ENCODE measurements around the gene TXNRD2. TPM values are rescaled to one million over a fixed set of nuclear protein-coding genes. Genes with fewer than 3 reads are reported as not detected.

The TXNRD2 gene
- total RNA-seq, 2 experiments from 2014 or later: 22.9 to 23.6 TPM

GRCh38 chr22:19905347-19906276 lies 36.0 kb downstream of the TXNRD2 start:
- Mint-ChIP-seq H3K4me3 (no peak overlapping the region), H3K27ac (no peak overlapping the region), H3K27me3 (ENCODE audit: low read depth) (no peaks in the 10 kb centered on the region), H3K4me1 (ENCODE audit: low read depth) (peaks cover 2% of the 10 kb centered on the region), H3K9me3 (no peaks in the 10 kb centered on the region), H3K36me3 (ENCODE audit: low read depth) (no peaks in the 10 kb centered on the region)
- no peak for DNase-seq
- intact Hi-C loops (cut with micrococcal nuclease): no loop called here
- CTCF ChIA-PET: interaction anchor here (0.6 to 1.3 kb wide), 8 partner anchors 9 to 308 kb away, joined by 3 to 7 read pairs (median 4); no protein-coding TSS in a partner anchor

DNA sequence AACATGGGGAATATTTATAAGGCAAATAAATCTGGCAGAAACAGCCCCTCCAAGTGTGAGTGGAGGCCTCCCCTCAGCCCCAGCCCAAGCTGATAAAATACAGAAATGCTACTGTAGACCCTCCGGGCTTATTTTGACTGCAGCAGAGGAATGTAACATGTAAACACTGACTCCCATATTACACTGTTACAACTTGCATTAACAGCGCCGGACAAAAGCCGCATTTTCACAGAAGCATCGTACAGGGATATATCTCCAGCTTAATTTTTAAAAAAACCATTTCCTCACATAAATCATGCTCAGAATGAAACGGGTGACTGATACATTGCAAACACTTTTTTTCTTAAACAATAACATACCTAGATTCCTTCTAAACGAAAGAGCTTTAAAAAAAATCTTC lies 36.7 kb downstream of the TXNRD2 start:
- Mint-ChIP-seq H3K36me3 (ENCODE audit: low read depth) (no peaks in the 10 kb centered on the region), H3K4me1 (ENCODE audit: low read depth) (peaks cover 2% of the 10 kb centered on the region), H3K4me3 (no peak overlapping the region), H3K9me3 (no peaks in the 10 kb centered on the region), H3K27me3 (ENCODE audit: low read depth) (no peaks in the 10 kb centered on the region), H3K27ac (no peak overlapping the region)
- intact Hi-C loops (cut with micrococcal nuclease): no loop called here
- CTCF ChIA-PET: interaction anchor here (0.7 to 1.0 kb wide), 4 partner anchors 8 to 174 kb away, joined by 3 to 5 read pairs (median 4); no protein-coding TSS in a partner anchor
- no peak for DNase-seq

DNA sequence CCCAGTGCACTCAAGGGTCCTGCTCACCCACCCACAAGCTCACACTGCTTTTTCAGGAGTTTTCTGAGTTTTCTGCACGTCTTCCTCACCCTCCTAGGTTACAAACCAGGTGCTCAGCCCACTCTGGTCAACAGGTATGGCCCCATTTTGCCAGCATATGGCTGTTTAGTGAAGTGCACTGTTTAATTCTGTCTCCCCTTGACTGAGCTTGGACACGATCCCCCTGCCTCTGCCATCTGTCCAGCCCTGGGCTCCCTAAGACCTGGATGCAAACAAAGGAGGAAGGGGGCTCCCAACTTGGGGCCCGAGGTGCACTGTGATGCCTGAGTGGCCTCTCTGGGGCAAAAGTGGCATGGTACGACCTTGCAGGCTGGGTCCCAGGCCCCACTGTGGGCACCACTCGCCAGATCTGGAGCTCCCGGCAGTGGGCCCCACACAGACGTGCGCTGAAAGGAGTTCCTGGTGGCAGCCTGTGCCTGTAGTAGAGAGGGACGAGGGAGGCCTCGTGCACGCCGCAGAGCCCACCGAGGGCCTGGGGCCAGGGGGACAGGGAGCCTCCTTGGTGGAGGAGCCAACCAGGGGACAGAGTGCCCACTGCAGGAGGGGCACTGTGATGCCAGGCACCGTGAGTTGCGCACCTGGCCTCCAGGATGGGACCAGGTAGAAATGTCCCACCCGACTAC lies 37.3 kb downstream of the TXNRD2 start:
- intact Hi-C loops (cut with micrococcal nuclease): no loop called here
- H3K27ac Mint-ChIP-seq: no peak overlapping the region
- no peaks in the 10 kb centered on the region for H3K27me3 Mint-ChIP-seq (ENCODE audit: low read depth)
- DNase-seq: no peak
- H3K4me1 Mint-ChIP-seq (ENCODE audit: low read depth): no peaks in the 10 kb centered on the region
- H3K4me3 Mint-ChIP-seq: no peak overlapping the region
- CTCF ChIA-PET: interaction anchor here (0.7 to 1.0 kb wide), 4 partner anchors 8 to 174 kb away, joined by 3 to 5 read pairs (median 4); no protein-coding TSS in a partner anchor
- no peaks in the 10 kb centered on the region for H3K36me3 Mint-ChIP-seq (ENCODE audit: low read depth)
- H3K9me3 Mint-ChIP-seq: no peaks in the 10 kb centered on the region

GRCh38 chr22:19903513-19903912 lies 38.1 kb downstream of the TXNRD2 start:
- H3K4me3 Mint-ChIP-seq: no peak overlapping the region
- peaks cover 1% of the 10 kb centered on the region for H3K36me3 Mint-ChIP-seq (ENCODE audit: low read depth)
- no peaks in the 10 kb centered on the region for H3K4me1 Mint-ChIP-seq (ENCODE audit: low read depth)
- CTCF ChIA-PET: no interaction called here
- no peaks in the 10 kb centered on the region for H3K9me3 Mint-ChIP-seq
- DNase-seq: no peak
- no peaks in the 10 kb centered on the region for H3K27me3 Mint-ChIP-seq (ENCODE audit: low read depth)
- intact Hi-C loops (cut with micrococcal nuclease): no loop called here
- H3K27ac Mint-ChIP-seq: no peak overlapping the region

- Mint-ChIP-seq H3K9me3 (no peaks in the 10 kb centered on the region), H3K36me3 (ENCODE audit: low read depth) (peaks cover 1% of the 10 kb centered on the region), H3K27me3 (ENCODE audit: low read depth) (no peaks in the 10 kb centered on the region), H3K4me1 (ENCODE audit: low read depth) (no peaks in the 10 kb centered on the region), H3K4me3 (no peak overlapping the region), H3K27ac (no peak overlapping the region)
- no peak for DNase-seq
- intact Hi-C loops (cut with micrococcal nuclease): no loop called here
- CTCF ChIA-PET: interaction anchor here (2.5 kb wide), 1 partner anchor 12 kb away, joined by 6 read pairs; no protein-coding TSS in a partner anchor
Observed at GRCh38 chr22:19903031-19903430, 38.6 kb downstream of the TXNRD2 start.

- Mint-ChIP-seq H3K27me3 (ENCODE audit: low read depth) (no peaks in the 10 kb centered on the region), H3K9me3 (no peaks in the 10 kb centered on the region), H3K36me3 (ENCODE audit: low read depth) (peaks cover 3% of the 10 kb centered on the region), H3K27ac (no peak overlapping the region), H3K4me3 (no peak overlapping the region), H3K4me1 (ENCODE audit: low read depth) (peaks cover 3% of the 10 kb centered on the region)
- CTCF ChIA-PET: interaction anchor here (0.7 to 2.5 kb wide), 3 partner anchors 12 to 172 kb away, joined by 3 to 7 read pairs (median 6); no protein-coding TSS in a partner anchor
- intact Hi-C loops (cut with micrococcal nuclease): no loop called here
- DNase-seq: no peak
Observed at GRCh38 chr22:19902245-19902715, 39.3 kb downstream of the TXNRD2 start.

- no peak for DNase-seq
- peaks cover 3% of the 10 kb centered on the region for H3K36me3 Mint-ChIP-seq (ENCODE audit: low read depth)
- intact Hi-C loops (cut with micrococcal nuclease): no loop called here
- no peak overlapping the region for H3K4me3 Mint-ChIP-seq
- H3K4me1 Mint-ChIP-seq (ENCODE audit: low read depth): peaks cover 8% of the 10 kb centered on the region
- no peak overlapping the region for H3K27ac Mint-ChIP-seq
- H3K27me3 Mint-ChIP-seq (ENCODE audit: low read depth): no peaks in the 10 kb centered on the region
- CTCF ChIA-PET: interaction anchor here (0.7 to 2.5 kb wide), 5 partner anchors 11 to 172 kb away, joined by 3 to 7 read pairs (median 4); no protein-coding TSS in a partner anchor
- no peaks in the 10 kb centered on the region for H3K9me3 Mint-ChIP-seq
Observed at GRCh38 chr22:19901577-19902244, 39.9 kb downstream of the TXNRD2 start.

DNA sequence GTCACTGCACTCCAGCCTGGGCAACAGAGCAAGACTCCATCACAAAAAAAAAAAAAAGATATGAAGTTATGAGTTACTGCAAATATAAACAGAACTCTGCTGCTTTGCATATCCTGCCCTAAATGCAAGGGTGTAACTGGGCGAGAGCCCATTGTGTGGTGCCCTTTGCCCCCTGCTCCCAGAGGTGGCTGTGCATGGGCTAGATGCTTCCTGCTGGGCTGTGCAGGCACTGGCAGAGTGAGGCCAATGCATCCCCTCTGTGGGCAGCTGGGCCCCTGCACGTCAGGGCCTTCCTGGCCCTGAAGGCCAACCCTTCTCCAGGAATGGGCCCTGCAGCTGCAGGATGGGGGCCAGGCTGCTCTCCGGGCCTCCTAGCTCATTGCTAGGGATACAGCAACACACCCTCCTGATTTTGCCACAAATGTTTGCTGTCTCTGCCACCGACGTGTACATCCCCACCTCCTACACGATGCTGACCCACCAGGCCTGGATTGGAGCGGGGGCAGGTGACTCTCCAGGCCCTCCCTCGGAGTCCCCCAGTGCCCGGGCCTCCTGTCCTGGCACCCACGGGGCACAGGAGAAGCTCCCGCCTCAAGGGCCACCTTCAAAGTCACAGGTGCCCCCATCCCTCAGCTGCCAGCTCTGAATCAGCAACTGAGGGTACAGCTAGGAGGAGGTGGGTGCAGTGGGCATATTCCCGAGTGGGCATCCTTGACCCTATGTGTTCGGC lies 40.7 kb downstream of the TXNRD2 start:
- Mint-ChIP-seq H3K4me3 (no peak overlapping the region), H3K27me3 (ENCODE audit: low read depth) (no peaks in the 10 kb centered on the region), H3K36me3 (ENCODE audit: low read depth) (peaks cover 3% of the 10 kb centered on the region), H3K4me1 (ENCODE audit: low read depth) (peaks cover 16% of the 10 kb centered on the region), H3K27ac (no peak overlapping the region), H3K9me3 (no peaks in the 10 kb centered on the region)
- DNase-seq: no peak
- intact Hi-C loops (cut with micrococcal nuclease): no loop called here
- CTCF ChIA-PET: interaction anchor here (0.6 to 2.5 kb wide), 7 partner anchors 9 to 233 kb away, joined by 3 to 7 read pairs (median 4); no protein-coding TSS in a partner anchor

- Mint-ChIP-seq H3K27me3 (ENCODE audit: low read depth) (no peaks in the 10 kb centered on the region), H3K36me3 (ENCODE audit: low read depth) (peaks cover 3% of the 10 kb centered on the region), H3K4me1 (ENCODE audit: low read depth) (peaks cover 28% of the 10 kb centered on the region), H3K27ac (no peak overlapping the region), H3K9me3 (no peaks in the 10 kb centered on the region), H3K4me3 (no peak overlapping the region)
- no peak for DNase-seq
- intact Hi-C loops (cut with micrococcal nuclease): no loop called here
- CTCF ChIA-PET: interaction anchor here (0.8 to 1.1 kb wide), 2 partner anchors 11 to 169 kb away, joined by 3 read pairs; no protein-coding TSS in a partner anchor
Observed at GRCh38 chr22:19898831-19899567, 42.6 kb downstream of the TXNRD2 start.

GRCh38 chr22:19898145-19898544 lies 43.5 kb downstream of the TXNRD2 start:
- intact Hi-C loops (cut with micrococcal nuclease): no loop called here
- H3K36me3 Mint-ChIP-seq (ENCODE audit: low read depth): peaks cover 3% of the 10 kb centered on the region
- H3K9me3 Mint-ChIP-seq: no peaks in the 10 kb centered on the region
- peaks cover 37% of the 10 kb centered on the region for H3K4me1 Mint-ChIP-seq (ENCODE audit: low read depth)
- no peak for DNase-seq
- H3K27ac Mint-ChIP-seq: no peak overlapping the region
- H3K4me3 Mint-ChIP-seq: no peak overlapping the region
- no peaks in the 10 kb centered on the region for H3K27me3 Mint-ChIP-seq (ENCODE audit: low read depth)
- CTCF ChIA-PET: interaction anchor here (0.8 to 1.1 kb wide), 2 partner anchors 12 to 218 kb away, joined by 3 read pairs; no protein-coding TSS in a partner anchor

- intact Hi-C loops (cut with micrococcal nuclease): no loop called here
- DNase-seq: no peak
- Mint-ChIP-seq H3K27ac (no peak overlapping the region), H3K4me1 (ENCODE audit: low read depth) (peaks cover 41% of the 10 kb centered on the region), H3K4me3 (no peak overlapping the region), H3K36me3 (ENCODE audit: low read depth) (peaks cover 3% of the 10 kb centered on the region), H3K27me3 (ENCODE audit: low read depth) (no peaks in the 10 kb centered on the region), H3K9me3 (no peaks in the 10 kb centered on the region)
- CTCF ChIA-PET: interaction anchor here (0.8 kb wide), 1 partner anchor 218 kb away, joined by 3 read pairs; no protein-coding TSS in a partner anchor
Observed at GRCh38 chr22:19897726-19898125, 43.9 kb downstream of the TXNRD2 start.
